Measurements from ENCODE around the gene DAW1. TPM values are rescaled to one million over a fixed set of nuclear protein-coding genes. Genes with fewer than 3 reads are reported as not detected.

The DAW1 gene
- total RNA-seq, 1 donor from 2014 or later = 4.9 TPM

DNA sequence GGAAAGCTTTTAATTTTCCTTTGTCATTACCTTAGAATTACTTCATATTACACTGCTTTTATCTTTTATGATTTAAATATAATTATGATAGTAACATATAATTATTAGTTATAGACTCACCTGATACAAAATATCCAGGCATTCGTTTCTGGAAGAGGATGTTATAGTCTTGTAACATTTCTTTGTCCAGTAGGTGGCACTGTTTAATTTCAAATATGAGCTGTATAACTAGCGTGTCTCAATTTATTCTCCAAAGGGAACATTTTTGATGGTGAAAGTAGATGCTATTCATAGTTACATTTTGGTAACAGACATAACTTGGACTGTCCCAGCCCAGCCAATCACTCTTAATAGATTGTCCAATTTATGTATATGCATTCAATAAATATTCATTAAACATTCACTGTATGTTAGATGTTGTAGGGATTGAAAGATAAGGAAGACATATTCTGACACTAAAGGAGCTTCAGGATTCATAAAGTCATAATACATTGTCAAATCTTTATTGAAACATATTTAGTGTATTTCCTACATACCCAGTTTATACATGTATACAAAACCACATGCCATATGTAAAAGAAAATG, 19.2 kb downstream of the DAW1 start:
- Histone ChIP-seq H3K4me3 (no peak overlapping the region), H3K4me1 (no peaks in the 10 kb centered on the region), H3K9me3 (no peaks in the 10 kb centered on the region), H3K36me3 (no peaks in the 10 kb centered on the region), H3K27ac (no peak overlapping the region), H3K27me3 (ENCODE audit: low read depth) (no peaks in the 10 kb centered on the region)
- intact Hi-C loops (cut with DNase I) = no loop called here
- DNase-seq (no peak), ATAC-seq (peak; percentile 65 to 70)
- TF ChIP-seq, protein P1, sequence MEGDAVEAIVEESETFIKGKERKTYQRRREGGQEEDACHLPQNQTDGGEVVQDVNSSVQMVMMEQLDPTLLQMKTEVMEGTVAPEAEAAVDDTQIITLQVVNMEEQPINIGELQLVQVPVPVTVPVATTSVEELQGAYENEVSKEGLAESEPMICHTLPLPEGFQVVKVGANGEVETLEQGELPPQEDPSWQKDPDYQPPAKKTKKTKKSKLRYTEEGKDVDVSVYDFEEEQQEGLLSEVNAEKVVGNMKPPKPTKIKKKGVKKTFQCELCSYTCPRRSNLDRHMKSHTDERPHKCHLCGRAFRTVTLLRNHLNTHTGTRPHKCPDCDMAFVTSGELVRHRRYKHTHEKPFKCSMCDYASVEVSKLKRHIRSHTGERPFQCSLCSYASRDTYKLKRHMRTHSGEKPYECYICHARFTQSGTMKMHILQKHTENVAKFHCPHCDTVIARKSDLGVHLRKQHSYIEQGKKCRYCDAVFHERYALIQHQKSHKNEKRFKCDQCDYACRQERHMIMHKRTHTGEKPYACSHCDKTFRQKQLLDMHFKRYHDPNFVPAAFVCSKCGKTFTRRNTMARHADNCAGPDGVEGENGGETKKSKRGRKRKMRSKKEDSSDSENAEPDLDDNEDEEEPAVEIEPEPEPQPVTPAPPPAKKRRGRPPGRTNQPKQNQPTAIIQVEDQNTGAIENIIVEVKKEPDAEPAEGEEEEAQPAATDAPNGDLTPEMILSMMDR (IDR thresholded peaks at IDR 0.05) = peak; percentile 68

DNA sequence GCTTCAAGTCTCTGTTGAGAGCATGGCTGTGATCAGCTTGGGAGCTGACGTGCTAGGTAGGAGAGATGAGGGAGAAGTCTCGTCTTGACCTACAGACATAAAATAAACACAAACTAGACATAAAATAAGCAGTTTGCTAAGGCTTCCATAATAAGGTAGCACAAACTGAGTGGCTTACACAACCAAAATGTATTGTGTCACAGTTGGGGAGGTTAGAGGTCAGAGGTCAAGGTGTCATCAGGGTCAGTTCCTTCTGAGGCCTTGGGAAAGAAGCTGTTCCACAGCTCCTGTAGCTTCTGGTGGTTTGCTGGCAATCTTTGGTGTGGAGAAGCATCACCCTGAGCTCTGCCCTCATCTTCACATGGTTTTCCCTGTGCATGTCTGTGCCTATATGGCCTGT, 20.2 kb downstream of the DAW1 start:
- H3K9me3 ChIP-seq = no peaks in the 10 kb centered on the region
- no peak for ATAC-seq
- intact Hi-C loops (cut with DNase I) = no loop called here
- H3K27ac ChIP-seq = no peak overlapping the region
- no peaks in the 10 kb centered on the region for H3K4me1 ChIP-seq
- no peak for DNase-seq
- no peaks in the 10 kb centered on the region for H3K27me3 ChIP-seq (ENCODE audit: low read depth)
- H3K36me3 ChIP-seq = no peaks in the 10 kb centered on the region
- H3K4me3 ChIP-seq = no peak overlapping the region
- TF ChIP-seq, protein P1 (IDR thresholded peaks at IDR 0.05) = no peak

DNA sequence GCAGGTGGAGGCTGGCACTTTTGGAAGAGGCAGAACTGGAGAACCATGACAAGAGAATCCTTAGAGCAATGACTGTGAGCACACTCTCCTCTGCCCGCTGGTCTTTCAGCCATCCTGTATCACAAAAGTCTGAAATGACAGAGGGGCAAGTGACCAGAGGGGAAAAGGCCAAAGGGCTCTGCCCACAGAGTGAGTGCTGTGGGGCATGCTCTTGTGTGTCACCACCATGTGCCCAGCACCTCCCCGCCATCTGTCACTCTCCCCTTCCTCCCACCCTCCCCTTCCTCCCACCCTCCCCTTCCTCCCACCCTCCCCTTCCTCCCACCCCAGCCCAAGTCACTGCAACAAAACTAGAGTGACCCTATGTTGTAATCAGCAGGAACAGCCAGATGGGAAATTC, 31.9 kb downstream of the DAW1 start:
- no peak overlapping the region for H3K4me3 ChIP-seq

DNA sequence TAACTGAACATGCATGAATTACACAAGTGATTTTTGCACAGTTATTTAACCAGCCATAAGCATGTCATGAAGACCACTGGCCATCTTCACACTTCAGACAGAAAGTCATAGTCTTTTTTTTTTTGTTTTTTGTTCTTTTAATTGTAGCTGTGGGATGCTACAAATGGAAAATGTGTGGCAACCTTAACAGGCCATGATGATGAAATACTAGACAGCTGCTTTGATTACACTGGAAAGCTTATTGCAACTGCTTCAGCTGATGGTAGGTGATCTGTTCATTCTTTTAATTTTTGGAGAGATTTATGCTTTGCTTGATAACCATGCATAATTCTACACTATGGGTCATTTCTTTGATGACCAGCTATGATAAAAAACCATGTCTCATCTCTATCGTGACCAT, 35.6 kb downstream of the DAW1 start:
- no peak overlapping the region for H3K27ac ChIP-seq
- H3K9me3 ChIP-seq = no peaks in the 10 kb centered on the region
- H3K36me3 ChIP-seq = no peaks in the 10 kb centered on the region
- no peaks in the 10 kb centered on the region for H3K4me1 ChIP-seq
- no peak for ATAC-seq
- intact Hi-C loops (cut with DNase I) = no loop called here
- DNase-seq = no peak
- TF ChIP-seq, protein P1 (IDR thresholded peaks at IDR 0.05) = no peak
- H3K4me3 ChIP-seq = no peak overlapping the region
- H3K27me3 ChIP-seq (ENCODE audit: low read depth) = no peaks in the 10 kb centered on the region

More for the DNA sequence above, 31.9 kb downstream of the DAW1 start:
- TF ChIP-seq, protein P1 (IDR thresholded peaks at IDR 0.05) = no peak
- DNase-seq = no peak
- Histone ChIP-seq H3K27me3 (ENCODE audit: low read depth) (no peaks in the 10 kb centered on the region), H3K4me1 (no peaks in the 10 kb centered on the region), H3K27ac (no peak overlapping the region), H3K9me3 (no peaks in the 10 kb centered on the region), H3K36me3 (no peaks in the 10 kb centered on the region)
- no peak for ATAC-seq
- intact Hi-C loops (cut with DNase I) = no loop called here

DNA sequence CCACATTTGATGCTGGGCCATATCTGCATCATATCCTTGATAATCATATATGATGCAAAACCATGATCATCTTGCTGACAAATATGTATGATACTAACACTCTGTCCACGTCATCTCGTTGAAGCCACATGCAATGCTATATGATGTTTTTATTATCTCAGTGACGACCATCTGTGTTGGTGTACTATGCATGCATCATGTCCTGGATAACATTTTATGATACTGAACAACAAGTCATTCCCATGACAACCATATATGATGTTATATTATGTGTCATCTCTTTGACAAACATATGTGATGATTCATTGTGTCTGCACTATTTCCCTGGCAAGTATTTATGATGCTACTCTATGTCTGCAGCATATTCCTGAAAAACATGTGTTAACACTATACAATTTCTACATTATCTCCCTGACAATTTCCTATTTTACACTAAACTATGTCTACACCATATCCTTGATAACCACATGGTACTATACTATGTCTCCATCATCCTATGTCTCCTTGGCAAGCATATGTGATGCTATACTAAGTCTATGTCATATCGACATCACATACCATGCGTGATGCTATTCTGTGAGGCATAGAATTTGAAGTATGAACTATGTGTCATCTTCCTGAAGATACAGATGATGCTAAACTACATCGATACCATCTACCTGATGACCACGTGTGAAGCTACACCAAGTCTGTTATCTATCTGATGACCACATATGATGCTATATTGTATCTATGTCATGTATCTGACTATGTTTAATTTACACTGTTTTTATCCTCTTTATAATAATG, 37.0 kb downstream of the DAW1 start:
- Histone ChIP-seq H3K36me3 (no peaks in the 10 kb centered on the region), H3K9me3 (no peaks in the 10 kb centered on the region), H3K4me3 (no peak overlapping the region), H3K4me1 (no peaks in the 10 kb centered on the region), H3K27me3 (ENCODE audit: low read depth) (no peaks in the 10 kb centered on the region), H3K27ac (no peak overlapping the region)
- ATAC-seq (no peak), DNase-seq (no peak)
- intact Hi-C loops (cut with DNase I) = no loop called here
- TF ChIP-seq, protein P1 (IDR thresholded peaks at IDR 0.05) = no peak

Data from lower lobe of right lung (tissue), 2 donors.